ENCODE measurements around the gene LSM2. TPM values are rescaled to one million over a fixed set of nuclear protein-coding genes. Genes with fewer than 3 reads are reported as not detected.
"Not testable (repeated sequence)": the region's sequence is repeated elsewhere in the genome, so short reads cannot be mapped to it uniquely, and the experiment has no call there.

Gene LSM2
- polyA plus RNA-seq, 1 donor from 2014 or later, result 68.5 TPM

- no peak overlapping the region for H3K4me2 ChIP-seq (ENCODE audit: low read length)
- no peak overlapping the region for H2AFZ ChIP-seq (ENCODE audit: low read depth, low read length)
- no peaks in the 10 kb centered on the region for H3K27me3 ChIP-seq (ENCODE audit: insufficient read depth, low read depth, low read length)
- H3K79me2 ChIP-seq (replicated peaks; ENCODE audit: insufficient read depth, low read length), result peaks cover 6% of the 10 kb centered on the region
- H3K9me3 ChIP-seq (ENCODE audit: low read length), result no peaks in the 10 kb centered on the region
- H3K4me3 ChIP-seq (ENCODE audit: low read length), result no peak overlapping the region
- TF ChIP-seq EP300 (conservative IDR thresholded peaks at IDR 0.05; ENCODE audit: poor library complexity, severe bottlenecking), result no peak
- no peak for TF ChIP-seq SMC3 (conservative IDR thresholded peaks at IDR 0.05; ENCODE audit: poor library complexity)
- TF ChIP-seq CTCF (IDR thresholded peaks at IDR 0.05; ENCODE audit: poor library complexity, severe bottlenecking), result no peak
- no peak for TF ChIP-seq EZH2 (IDR thresholded peaks at IDR 0.05; ENCODE audit: borderline replicate concordance, insufficient read depth, low read length, poor library complexity, severe bottlenecking)
- no peak for TF ChIP-seq TAF1 (IDR thresholded peaks at IDR 0.05; ENCODE audit: low read depth)
- no peak for TF ChIP-seq REST (IDR thresholded peaks at IDR 0.05; ENCODE audit: borderline replicate concordance)
- TF ChIP-seq RAD21 (conservative IDR thresholded peaks at IDR 0.05), result no peak
- TF ChIP-seq POLR2AphosphoS5 (IDR thresholded peaks at IDR 0.05), result no peak
- no peak for TF ChIP-seq MXI1 (conservative IDR thresholded peaks at IDR 0.05; ENCODE audit: poor library complexity, severe bottlenecking)
- H3K9ac ChIP-seq (ENCODE audit: low read length), result no peak overlapping the region
- no peaks in the 10 kb centered on the region for H4K20me1 ChIP-seq (ENCODE audit: insufficient read depth)
- H3F3A ChIP-seq (ENCODE audit: insufficient read depth, low read length, poor library complexity, severe bottlenecking), result no peaks in the 10 kb centered on the region
- no peak overlapping the region for H3K27ac ChIP-seq (ENCODE audit: low read length)
- peaks cover 4% of the 10 kb centered on the region for H3K36me3 ChIP-seq (ENCODE audit: insufficient read depth, low read length)
- no peaks in the 10 kb centered on the region for H3K9me2 ChIP-seq (ENCODE audit: insufficient read depth, low read length)
These were observed 35.3 kb upstream of the LSM2 start for GRCh38 chr6:31842053-31842452.

- not testable (repeated sequence) for H3F3A ChIP-seq (ENCODE audit: insufficient read depth, low read length, poor library complexity, severe bottlenecking); H2AFZ ChIP-seq (ENCODE audit: low read depth, low read length); H3K9ac ChIP-seq (ENCODE audit: low read length); H3K4me2 ChIP-seq (ENCODE audit: low read length); H3K27me3 ChIP-seq (ENCODE audit: insufficient read depth, low read depth, low read length); H4K20me1 ChIP-seq (ENCODE audit: insufficient read depth); H3K36me3 ChIP-seq (ENCODE audit: insufficient read depth, low read length); H3K9me3 ChIP-seq (ENCODE audit: low read length); H3K4me3 ChIP-seq (ENCODE audit: low read length); H3K9me2 ChIP-seq (ENCODE audit: insufficient read depth, low read length); H3K27ac ChIP-seq (ENCODE audit: low read length)
- peaks cover 29% of the 10 kb centered on the region for H3K79me2 ChIP-seq (replicated peaks; ENCODE audit: insufficient read depth, low read length)
These were observed 33.0 kb upstream of the LSM2 start for GRCh38 chr6:31839779-31840126.

- Histone ChIP-seq H3K36me3 (ENCODE audit: insufficient read depth, low read length) (peaks cover 4% of the 10 kb centered on the region), H3K79me2 (replicated peaks; ENCODE audit: insufficient read depth, low read length) (peaks cover 29% of the 10 kb centered on the region), H2AFZ (ENCODE audit: low read depth, low read length) (no peak overlapping the region), H3F3A (ENCODE audit: insufficient read depth, low read length, poor library complexity, severe bottlenecking) (no peaks in the 10 kb centered on the region), H3K9me3 (ENCODE audit: low read length) (no peaks in the 10 kb centered on the region), H3K27ac (ENCODE audit: low read length) (no peak overlapping the region), H3K4me2 (ENCODE audit: low read length) (no peak overlapping the region), H3K9me2 (ENCODE audit: insufficient read depth, low read length) (no peaks in the 10 kb centered on the region), H3K4me3 (ENCODE audit: low read length) (peak overlapping the region; percentile 98), H3K9ac (ENCODE audit: low read length) (no peak overlapping the region), H3K27me3 (ENCODE audit: insufficient read depth, low read depth, low read length) (no peaks in the 10 kb centered on the region), H4K20me1 (ENCODE audit: insufficient read depth) (no peaks in the 10 kb centered on the region)
- TF ChIP-seq REST (IDR thresholded peaks at IDR 0.05; ENCODE audit: borderline replicate concordance) (no peak), POLR2AphosphoS5 (IDR thresholded peaks at IDR 0.05) (no peak), MXI1 (conservative IDR thresholded peaks at IDR 0.05; ENCODE audit: poor library complexity, severe bottlenecking) (no peak), SMC3 (conservative IDR thresholded peaks at IDR 0.05; ENCODE audit: poor library complexity) (no peak), EP300 (conservative IDR thresholded peaks at IDR 0.05; ENCODE audit: poor library complexity, severe bottlenecking) (no peak), EZH2 (IDR thresholded peaks at IDR 0.05; ENCODE audit: borderline replicate concordance, insufficient read depth, low read length, poor library complexity, severe bottlenecking) (no peak), CTCF (IDR thresholded peaks at IDR 0.05; ENCODE audit: poor library complexity, severe bottlenecking) (no peak), TAF1 (IDR thresholded peaks at IDR 0.05; ENCODE audit: low read depth) (no peak), RAD21 (conservative IDR thresholded peaks at IDR 0.05) (no peak)
These were observed 32.2 kb upstream of the LSM2 start for GRCh38 chr6:31838968-31839367.
